SK-N-SH (cell line): ENCODE measurements around the gene G6PC1. TPM values are rescaled to one million over a fixed set of nuclear protein-coding genes. Genes with fewer than 3 reads are reported as not detected.
"Not testable (repeated sequence)": the region's sequence is repeated elsewhere in the genome, so short reads cannot be mapped to it uniquely, and the experiment has no call there.

Experiments used
- CTCF ChIA-PET: fragments of 300-600, 350-600 bp; formaldehyde crosslinking; extraction: SDS; loops from one replicate; lab custom pipeline; 2021; lab: Yijun Ruan, JAX
- POLR2A ChIA-PET: fragments of 350-600 bp; sonication (Branson Sonifier 250); formaldehyde crosslinking; extraction: SDS; loops from one replicate; lab custom pipeline; 2020; ENCODE audit warnings: antibody characterized with exemption, inconsistent platforms; lab: Yijun Ruan, JAX
- DNase-seq: peaks from one replicate; pipeline ENCODE4 v3.0.0; 2012
- H2AFZ ChIP-seq: fragments of 200-600 bp; sonication (generic); 2 replicates; pipeline ENCODE4 v1.8.1; 2016; ENCODE audit warnings: antibody characterized with exemption, mild to moderate bottlenecking, low read depth
- H3F3A ChIP-seq: fragments of 200-600 bp; sonication (generic); replicated peaks from 2 replicates; pipeline ENCODE3; 2016; ENCODE audit warnings: antibody characterized with exemption, mild to moderate bottlenecking; ENCODE audit not compliant: insufficient read depth
- H3K27ac ChIP-seq, 2 experiments: fragments of 200-500 bp in 1 of 2; fragments of 200-600 bp in 1 of 2; sonication (Bioruptor generic) in 1 of 2; sonication (generic), shearing (Covaris generic) in 1 of 2; 2 replicates each; pipeline versions ENCODE4 v1.5.1 to v1.6.1; 2014 to 2016; ENCODE audit warnings: low read depth in 2 of 2, inconsistent platforms in 1 of 2, low read length in 1 of 2, mild to moderate bottlenecking in 1 of 2, mixed read lengths in 1 of 2
- H3K27me3 ChIP-seq: fragments of 200-600 bp; sonication (generic), shearing (Covaris generic); 2 replicates; pipeline ENCODE4 v1.6.1; 2016; ENCODE audit warnings: mixed run types; ENCODE audit not compliant: insufficient read depth
- H3K36me3 ChIP-seq, 2 experiments: fragments of 200-500 bp in 1 of 2; fragments of 200-600 bp in 1 of 2; sonication (Bioruptor generic) in 1 of 2; sonication (generic) in 1 of 2; replicated peaks in 1 of 2; 2 replicates each; pipeline versions ENCODE3 to v1.5.1; 2014 to 2016; ENCODE audit warnings: low read length in 1 of 2, mild to moderate bottlenecking in 1 of 2; ENCODE audit not compliant: insufficient read depth in 2 of 2, control insufficient read depth in 1 of 2
- H3K4me1 ChIP-seq, 2 experiments: fragments of 200-500 bp in 1 of 2; fragments of 200-600 bp in 1 of 2; sonication (Bioruptor generic) in 1 of 2; sonication (generic), shearing (Covaris generic) in 1 of 2; 2 replicates each; pipeline versions ENCODE4 v1.5.1 to v1.6.1; 2014 to 2016; ENCODE audit warnings: low read depth in 1 of 2, low read length in 1 of 2, mixed run types in 1 of 2; ENCODE audit not compliant: insufficient read depth in 2 of 2, control insufficient read depth in 1 of 2
- H3K4me2 ChIP-seq: fragments of 200-600 bp; sonication (generic), shearing (Covaris generic); 2 replicates; pipeline ENCODE4 v1.6.1; 2017; ENCODE audit warnings: mixed run types
- H3K4me3 ChIP-seq, 2 experiments: fragments of 200-500 bp in 1 of 2; fragments of 200-600 bp in 1 of 2; sonication (Bioruptor generic) in 1 of 2; sonication (generic), shearing (Covaris generic) in 1 of 2; 2 replicates each; pipeline versions ENCODE4 v1.5.1 to v1.8.1; 2014 to 2016; ENCODE audit warnings: low read depth in 2 of 2, inconsistent platforms in 1 of 2, low read length in 1 of 2, mild to moderate bottlenecking in 1 of 2, mixed read lengths in 1 of 2, moderate library complexity in 1 of 2
- H3K79me2 ChIP-seq: fragments of 200-600 bp; sonication (generic); 2 replicates; pipeline ENCODE4 v1.8.1; 2017; ENCODE audit warnings: mild to moderate bottlenecking; ENCODE audit not compliant: insufficient read depth
- H3K9ac ChIP-seq: fragments of 200-600 bp; sonication (generic); 2 replicates; pipeline ENCODE4 v1.6.1; 2017; ENCODE audit warnings: mixed run types
- H3K9me2 ChIP-seq: fragments of 200-600 bp; sonication (generic); 2 replicates; pipeline ENCODE4 v1.6.1; 2017; ENCODE audit warnings: mixed run types
- H3K9me3 ChIP-seq: fragments of 200-600 bp; sonication (generic); 2 replicates; pipeline ENCODE4 v1.6.1; 2017; ENCODE audit warnings: mixed run types, mild to moderate bottlenecking, moderate library complexity
- H4K20me1 ChIP-seq: fragments of 200-600 bp; sonication (generic); 2 replicates; pipeline ENCODE4 v1.6.1; 2017; ENCODE audit warnings: mild to moderate bottlenecking, mixed run types; ENCODE audit not compliant: insufficient read depth
- ELF1 ChIP-seq: IDR thresholded peaks from 2 replicates; pipeline ENCODE4 v1.4.0; 2012
- FOSL2 ChIP-seq: IDR thresholded peaks from 2 replicates; pipeline ENCODE4 v1.4.0; 2012; ENCODE audit warnings: low read depth, mild to moderate bottlenecking, moderate library complexity, borderline replicate concordance
- FOXJ3 ChIP-seq: sonication (generic); formaldehyde crosslinking; IDR thresholded peaks from 2 replicates; pipeline ENCODE4 v1.5.1; 2020; ENCODE audit warnings: mild to moderate bottlenecking, missing genetic modification reagents
- GABPA ChIP-seq: IDR thresholded peaks from 2 replicates; pipeline ENCODE4 v1.4.0; 2012; ENCODE audit warnings: low read depth, mild to moderate bottlenecking
- JUND ChIP-seq: IDR thresholded peaks from 2 replicates; pipeline ENCODE4 v1.4.0; 2012
- MEF2A ChIP-seq: IDR thresholded peaks from 2 replicates; pipeline ENCODE4 v1.4.0; 2012; ENCODE audit warnings: low read depth, borderline replicate concordance
- RAD21 ChIP-seq: IDR thresholded peaks from 2 replicates; pipeline ENCODE4 v1.6.1; 2012; ENCODE audit warnings: mild to moderate bottlenecking, low read length
- RCOR1 ChIP-seq: fragments of 150-350 bp; IDR thresholded peaks from 2 replicates; pipeline ENCODE4 v1.6.1; 2017; ENCODE audit warnings: antibody characterized with exemption, low read length
- RXRA ChIP-seq: IDR thresholded peaks from 2 replicates; pipeline ENCODE4 v1.4.0; 2012; ENCODE audit warnings: low read depth, mild to moderate bottlenecking, borderline replicate concordance
- SIN3A ChIP-seq: IDR thresholded peaks from 2 replicates; pipeline ENCODE4 v1.6.1; 2012; ENCODE audit warnings: low read depth, mild to moderate bottlenecking, low read length, moderate library complexity, borderline replicate concordance
- WGBS: methylation state at CpG from one replicate; pipeline ENCODE4 v1.1.6; 2017; ENCODE audit warnings: low lambda C conversion rate; 5-methylcytosine and 5-hydroxymethylcytosine counted together
- polyA plus RNA-seq, 3 experiments: library from polyadenylated mRNA; depleted of rRNA; stranded (reverse); fragments of >200 nt; gene quantifications; 2 replicates each; pipeline ENCODE4 v1.2.3, GENCODE V29; 2012
- TF ChIP-seq, protein P1 (sequence below): fragments of 150-350 bp; IDR thresholded peaks from 2 replicates; pipeline ENCODE4 v1.6.1; 2017; ENCODE audit warnings: antibody characterized with exemption, low read length, low read depth, borderline replicate concordance
- TF ChIP-seq, protein P2 (sequence below): fragments of 200-600 bp; sonication (generic); IDR thresholded peaks from 2 replicates; pipeline ENCODE4 v1.6.1; 2017; ENCODE audit warnings: antibody characterized with exemption, mild to moderate bottlenecking, moderate library complexity
- TF ChIP-seq, protein P3 (sequence below): IDR thresholded peaks from 2 replicates; pipeline ENCODE4 v1.6.1; 2012; ENCODE audit warnings: mild to moderate bottlenecking, low read depth, low read length, moderate library complexity
- TF ChIP-seq, protein P4 (sequence below): IDR thresholded peaks from 2 replicates; pipeline ENCODE4 v1.4.0; 2012; ENCODE audit warnings: low read depth

The G6PC1 gene
- polyA plus RNA-seq, 1 of the 3 experiments (the other 2 are of a cell fraction) = not detected

DNA sequence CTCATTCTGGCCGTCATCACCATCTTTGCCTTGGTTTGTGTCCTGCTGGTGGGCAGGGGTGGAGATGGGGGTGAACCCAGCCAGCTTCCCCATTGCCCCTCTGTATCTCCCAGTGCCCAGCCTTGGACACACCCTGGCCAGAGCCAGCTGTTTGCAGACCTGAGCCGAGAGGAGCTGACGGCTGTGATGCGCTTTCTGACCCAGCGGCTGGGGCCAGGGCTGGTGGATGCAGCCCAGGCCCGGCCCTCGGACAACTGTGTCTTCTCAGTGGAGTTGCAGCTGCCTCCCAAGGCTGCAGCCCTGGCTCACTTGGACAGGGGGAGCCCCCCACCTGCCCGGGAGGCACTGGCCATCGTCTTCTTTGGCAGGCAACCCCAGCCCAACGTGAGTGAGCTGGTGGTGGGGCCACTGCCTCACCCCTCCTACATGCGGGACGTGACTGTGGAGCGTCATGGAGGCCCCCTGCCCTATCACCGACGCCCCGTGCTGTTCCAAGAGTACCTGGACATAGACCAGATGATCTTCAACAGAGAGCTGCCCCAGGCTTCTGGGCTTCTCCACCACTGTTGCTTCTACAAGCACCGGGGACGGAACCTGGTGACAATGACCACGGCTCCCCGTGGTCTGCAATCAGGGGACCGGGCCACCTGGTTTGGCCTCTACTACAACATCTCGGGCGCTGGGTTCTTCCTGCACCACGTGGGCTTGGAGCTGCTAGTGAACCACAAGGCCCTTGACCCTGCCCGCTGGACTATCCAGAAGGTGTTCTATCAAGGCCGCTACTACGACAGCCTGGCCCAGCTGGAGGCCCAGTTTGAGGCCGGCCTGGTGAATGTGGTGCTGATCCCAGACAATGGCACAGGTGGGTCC, 49.0 kb upstream of the G6PC1 start:
- H3K4me2 ChIP-seq, H2AFZ ChIP-seq, H3K9me2 ChIP-seq, DNase-seq, POLR2A ChIA-PET, H3K4me3 ChIP-seq, H3F3A ChIP-seq, H3K36me3 ChIP-seq, H3K9ac ChIP-seq, H3K4me1 ChIP-seq, H4K20me1 ChIP-seq, H3K9me3 ChIP-seq, H3K27me3 ChIP-seq, H3K79me2 ChIP-seq, H3K27ac ChIP-seq: not testable (repeated sequence)
- 50% methylated on average over 4 of the region's 28 CpGs for WGBS
- CTCF ChIA-PET = interaction anchor here (1.6 kb wide), 1 partner anchor 27 kb away, joined by 3 read pairs; no protein-coding TSS in a partner anchor

DNA sequence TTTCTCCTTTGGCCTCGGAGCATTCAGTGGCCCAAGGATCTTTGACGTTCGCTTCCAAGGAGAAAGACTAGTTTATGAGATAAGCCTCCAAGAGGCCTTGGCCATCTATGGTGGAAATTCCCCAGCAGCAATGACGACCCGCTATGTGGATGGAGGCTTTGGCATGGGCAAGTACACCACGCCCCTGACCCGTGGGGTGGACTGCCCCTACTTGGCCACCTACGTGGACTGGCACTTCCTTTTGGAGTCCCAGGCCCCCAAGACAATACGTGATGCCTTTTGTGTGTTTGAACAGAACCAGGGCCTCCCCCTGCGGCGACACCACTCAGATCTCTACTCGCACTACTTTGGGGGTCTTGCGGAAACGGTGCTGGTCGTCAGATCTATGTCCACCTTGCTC, 48.2 kb upstream of the G6PC1 start:
- no peaks in the 10 kb centered on the region for H3K9me3 ChIP-seq
- TF ChIP-seq GABPA = no peak
- TF ChIP-seq JUND = no peak
- TF ChIP-seq, protein P1, sequence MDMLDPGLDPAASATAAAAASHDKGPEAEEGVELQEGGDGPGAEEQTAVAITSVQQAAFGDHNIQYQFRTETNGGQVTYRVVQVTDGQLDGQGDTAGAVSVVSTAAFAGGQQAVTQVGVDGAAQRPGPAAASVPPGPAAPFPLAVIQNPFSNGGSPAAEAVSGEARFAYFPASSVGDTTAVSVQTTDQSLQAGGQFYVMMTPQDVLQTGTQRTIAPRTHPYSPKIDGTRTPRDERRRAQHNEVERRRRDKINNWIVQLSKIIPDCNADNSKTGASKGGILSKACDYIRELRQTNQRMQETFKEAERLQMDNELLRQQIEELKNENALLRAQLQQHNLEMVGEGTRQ = no peak
- TF ChIP-seq, protein P2, sequence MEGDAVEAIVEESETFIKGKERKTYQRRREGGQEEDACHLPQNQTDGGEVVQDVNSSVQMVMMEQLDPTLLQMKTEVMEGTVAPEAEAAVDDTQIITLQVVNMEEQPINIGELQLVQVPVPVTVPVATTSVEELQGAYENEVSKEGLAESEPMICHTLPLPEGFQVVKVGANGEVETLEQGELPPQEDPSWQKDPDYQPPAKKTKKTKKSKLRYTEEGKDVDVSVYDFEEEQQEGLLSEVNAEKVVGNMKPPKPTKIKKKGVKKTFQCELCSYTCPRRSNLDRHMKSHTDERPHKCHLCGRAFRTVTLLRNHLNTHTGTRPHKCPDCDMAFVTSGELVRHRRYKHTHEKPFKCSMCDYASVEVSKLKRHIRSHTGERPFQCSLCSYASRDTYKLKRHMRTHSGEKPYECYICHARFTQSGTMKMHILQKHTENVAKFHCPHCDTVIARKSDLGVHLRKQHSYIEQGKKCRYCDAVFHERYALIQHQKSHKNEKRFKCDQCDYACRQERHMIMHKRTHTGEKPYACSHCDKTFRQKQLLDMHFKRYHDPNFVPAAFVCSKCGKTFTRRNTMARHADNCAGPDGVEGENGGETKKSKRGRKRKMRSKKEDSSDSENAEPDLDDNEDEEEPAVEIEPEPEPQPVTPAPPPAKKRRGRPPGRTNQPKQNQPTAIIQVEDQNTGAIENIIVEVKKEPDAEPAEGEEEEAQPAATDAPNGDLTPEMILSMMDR = no peak
- TF ChIP-seq FOSL2 = no peak
- no peak for TF ChIP-seq RAD21
- TF ChIP-seq MEF2A = no peak
- TF ChIP-seq SIN3A = no peak
- no peak for TF ChIP-seq ELF1
- no peak for TF ChIP-seq RCOR1
- TF ChIP-seq, protein P3, sequence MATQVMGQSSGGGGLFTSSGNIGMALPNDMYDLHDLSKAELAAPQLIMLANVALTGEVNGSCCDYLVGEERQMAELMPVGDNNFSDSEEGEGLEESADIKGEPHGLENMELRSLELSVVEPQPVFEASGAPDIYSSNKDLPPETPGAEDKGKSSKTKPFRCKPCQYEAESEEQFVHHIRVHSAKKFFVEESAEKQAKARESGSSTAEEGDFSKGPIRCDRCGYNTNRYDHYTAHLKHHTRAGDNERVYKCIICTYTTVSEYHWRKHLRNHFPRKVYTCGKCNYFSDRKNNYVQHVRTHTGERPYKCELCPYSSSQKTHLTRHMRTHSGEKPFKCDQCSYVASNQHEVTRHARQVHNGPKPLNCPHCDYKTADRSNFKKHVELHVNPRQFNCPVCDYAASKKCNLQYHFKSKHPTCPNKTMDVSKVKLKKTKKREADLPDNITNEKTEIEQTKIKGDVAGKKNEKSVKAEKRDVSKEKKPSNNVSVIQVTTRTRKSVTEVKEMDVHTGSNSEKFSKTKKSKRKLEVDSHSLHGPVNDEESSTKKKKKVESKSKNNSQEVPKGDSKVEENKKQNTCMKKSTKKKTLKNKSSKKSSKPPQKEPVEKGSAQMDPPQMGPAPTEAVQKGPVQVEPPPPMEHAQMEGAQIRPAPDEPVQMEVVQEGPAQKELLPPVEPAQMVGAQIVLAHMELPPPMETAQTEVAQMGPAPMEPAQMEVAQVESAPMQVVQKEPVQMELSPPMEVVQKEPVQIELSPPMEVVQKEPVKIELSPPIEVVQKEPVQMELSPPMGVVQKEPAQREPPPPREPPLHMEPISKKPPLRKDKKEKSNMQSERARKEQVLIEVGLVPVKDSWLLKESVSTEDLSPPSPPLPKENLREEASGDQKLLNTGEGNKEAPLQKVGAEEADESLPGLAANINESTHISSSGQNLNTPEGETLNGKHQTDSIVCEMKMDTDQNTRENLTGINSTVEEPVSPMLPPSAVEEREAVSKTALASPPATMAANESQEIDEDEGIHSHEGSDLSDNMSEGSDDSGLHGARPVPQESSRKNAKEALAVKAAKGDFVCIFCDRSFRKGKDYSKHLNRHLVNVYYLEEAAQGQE = no peak
- TF ChIP-seq FOXJ3 (CRISPR knock-in tag) = no peak
- TF ChIP-seq RXRA = no peak
- TF ChIP-seq, protein P4, sequence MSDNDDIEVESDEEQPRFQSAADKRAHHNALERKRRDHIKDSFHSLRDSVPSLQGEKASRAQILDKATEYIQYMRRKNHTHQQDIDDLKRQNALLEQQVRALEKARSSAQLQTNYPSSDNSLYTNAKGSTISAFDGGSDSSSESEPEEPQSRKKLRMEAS = no peak
- no peak overlapping the region for H3K4me3 ChIP-seq
- no peaks in the 10 kb centered on the region for H3K27me3 ChIP-seq
- peaks cover 0 to 4% of the 10 kb centered on the region in 2 experiments; a peak in 1 of 4 replicates for H3K4me1 ChIP-seq
- ChIA-PET POLR2A (no interaction called here), CTCF (interaction anchor here (1.0 to 1.6 kb wide), 3 partner anchors 8 to 28 kb away, joined by 3 read pairs; partner anchors contain the start of gene AOC2)
- no peaks in the 10 kb centered on the region for H3K9me2 ChIP-seq
- H4K20me1 ChIP-seq = no peaks in the 10 kb centered on the region
- H3F3A ChIP-seq = no peaks in the 10 kb centered on the region
- H3K36me3 ChIP-seq = no peaks in the 10 kb centered on the region
- DNase-seq = no peak
- no peaks in the 10 kb centered on the region for H3K79me2 ChIP-seq
- no peak overlapping the region for H2AFZ ChIP-seq
- no peak overlapping the region for H3K9ac ChIP-seq
- no peak overlapping the region for H3K4me2 ChIP-seq
- H3K27ac ChIP-seq = no peak overlapping the region
- WGBS = 86% methylated on average over 12 of the region's 15 CpGs
